GM19025 (cell line): ENCODE data around the gene NCBP3.

Experiments used
- ATAC-seq: cut with Tn5 transposase; IDR thresholded peaks from one replicate; pipeline ENCODE4 v1.9.1; 2021; ENCODE audit warnings: mild to moderate bottlenecking, low read depth, moderate library complexity; ENCODE audit not compliant: unreplicated experiment

The NCBP3 gene, protein sequence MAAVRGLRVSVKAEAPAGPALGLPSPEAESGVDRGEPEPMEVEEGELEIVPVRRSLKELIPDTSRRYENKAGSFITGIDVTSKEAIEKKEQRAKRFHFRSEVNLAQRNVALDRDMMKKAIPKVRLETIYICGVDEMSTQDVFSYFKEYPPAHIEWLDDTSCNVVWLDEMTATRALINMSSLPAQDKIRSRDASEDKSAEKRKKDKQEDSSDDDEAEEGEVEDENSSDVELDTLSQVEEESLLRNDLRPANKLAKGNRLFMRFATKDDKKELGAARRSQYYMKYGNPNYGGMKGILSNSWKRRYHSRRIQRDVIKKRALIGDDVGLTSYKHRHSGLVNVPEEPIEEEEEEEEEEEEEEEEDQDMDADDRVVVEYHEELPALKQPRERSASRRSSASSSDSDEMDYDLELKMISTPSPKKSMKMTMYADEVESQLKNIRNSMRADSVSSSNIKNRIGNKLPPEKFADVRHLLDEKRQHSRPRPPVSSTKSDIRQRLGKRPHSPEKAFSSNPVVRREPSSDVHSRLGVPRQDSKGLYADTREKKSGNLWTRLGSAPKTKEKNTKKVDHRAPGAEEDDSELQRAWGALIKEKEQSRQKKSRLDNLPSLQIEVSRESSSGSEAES

DNA sequence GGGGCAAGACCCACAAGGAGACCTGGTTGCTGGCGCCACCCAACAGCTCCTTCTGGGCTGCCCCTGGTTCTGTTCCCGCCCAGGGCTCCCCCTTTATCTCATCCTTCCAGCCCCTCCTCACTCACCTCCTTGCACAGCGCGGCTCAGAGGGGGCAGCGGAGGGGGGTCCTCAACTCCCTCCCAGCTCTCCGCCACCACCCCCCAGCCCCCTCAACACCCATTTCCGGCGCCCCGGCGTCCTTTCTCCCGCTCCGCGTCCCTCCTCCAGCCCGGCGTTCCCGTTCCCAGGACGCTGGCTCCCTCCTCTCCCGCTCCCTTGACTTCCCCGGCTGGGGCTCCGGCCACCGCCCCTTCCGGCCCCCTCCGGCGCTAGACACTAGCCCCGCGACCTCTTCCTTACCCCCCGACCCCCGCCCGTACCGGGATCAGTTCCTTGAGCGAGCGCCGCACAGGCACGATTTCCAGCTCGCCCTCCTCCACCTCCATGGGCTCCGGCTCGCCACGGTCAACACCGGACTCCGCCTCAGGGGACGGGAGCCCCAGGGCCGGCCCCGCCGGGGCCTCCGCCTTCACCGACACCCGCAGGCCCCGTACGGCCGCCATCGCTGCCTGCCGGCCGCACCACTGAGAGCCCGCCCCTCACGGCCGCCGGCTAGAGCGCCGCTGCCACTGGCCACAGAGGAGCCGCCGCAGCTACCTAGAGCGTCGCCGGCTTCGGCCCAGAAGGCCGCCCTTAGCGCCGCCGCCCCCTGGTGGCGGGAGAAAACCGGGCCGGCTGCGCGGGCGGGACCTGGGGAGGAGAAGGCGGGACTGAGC is at the start of gene NCBP3:
Gene NCBP3, minus strand, starts transcription at position 626 of the 816 bp plus-strand sequence. Its CDS starts 23 bp downstream, at position 603.
- peak; percentile 96 for ATAC-seq

DNA sequence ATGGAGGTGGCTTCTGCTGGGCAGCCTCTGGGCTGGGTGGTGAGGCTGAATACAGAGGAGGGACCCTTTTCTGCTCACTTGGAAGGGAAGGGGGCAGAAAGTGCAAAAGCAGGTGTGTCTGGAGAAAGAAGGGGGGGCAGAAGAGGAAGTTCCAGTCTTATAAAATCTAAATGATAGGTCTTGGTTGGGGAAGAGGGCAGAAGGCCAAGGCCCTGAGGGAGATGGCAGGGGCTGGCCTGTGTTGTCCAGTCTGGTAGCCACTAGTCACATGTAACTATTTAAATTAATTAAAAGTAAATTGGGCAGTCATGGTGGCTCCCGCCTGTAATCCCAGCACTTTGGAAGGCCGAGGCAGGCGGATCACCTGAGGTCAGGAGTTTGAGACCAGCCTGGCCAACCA is 49.3 kb upstream of the NCBP3 start:
- no peak for ATAC-seq

DNA sequence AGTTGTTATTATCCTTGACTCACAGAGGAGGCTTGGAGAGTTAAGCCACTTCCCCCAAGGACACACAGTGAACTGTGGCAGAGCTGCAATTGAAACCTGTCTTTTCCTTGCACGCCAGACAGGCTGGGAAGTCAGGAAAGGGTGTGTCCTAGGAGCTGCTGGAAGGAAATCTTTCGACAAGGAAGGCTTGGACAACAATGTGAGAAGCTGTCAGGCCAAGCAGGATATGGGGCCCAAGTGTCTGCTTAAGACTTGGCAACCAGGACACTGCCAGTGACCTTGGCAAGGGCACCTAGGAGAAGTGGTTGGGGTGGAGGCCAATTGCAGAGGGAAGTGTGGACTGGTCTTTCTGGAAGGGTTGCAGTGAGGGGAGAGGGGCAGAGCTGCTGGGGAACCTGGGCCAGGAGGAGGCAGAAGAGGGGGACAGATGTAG is 48.9 kb upstream of the NCBP3 start:
- no peak for ATAC-seq

DNA sequence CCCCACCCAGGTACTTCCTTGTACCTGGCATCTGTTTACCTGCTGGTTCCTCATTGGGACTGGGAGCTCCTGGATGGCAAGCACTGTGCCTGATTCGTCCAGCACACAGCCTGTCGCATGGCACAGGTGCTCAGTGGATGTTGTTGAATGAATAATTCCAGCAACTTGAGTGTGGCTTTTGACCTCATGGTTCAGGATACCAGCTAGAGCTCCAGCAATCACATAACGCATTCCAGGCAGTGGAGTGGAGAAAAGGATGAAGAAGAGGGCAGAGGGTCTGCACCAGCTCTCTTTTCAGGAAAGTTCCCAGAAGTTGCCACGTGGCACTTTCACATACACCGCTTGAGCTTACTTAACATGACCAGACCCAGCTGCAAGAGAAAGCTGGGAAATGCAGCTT is 48.1 kb upstream of the NCBP3 start:
- no peak for ATAC-seq

DNA sequence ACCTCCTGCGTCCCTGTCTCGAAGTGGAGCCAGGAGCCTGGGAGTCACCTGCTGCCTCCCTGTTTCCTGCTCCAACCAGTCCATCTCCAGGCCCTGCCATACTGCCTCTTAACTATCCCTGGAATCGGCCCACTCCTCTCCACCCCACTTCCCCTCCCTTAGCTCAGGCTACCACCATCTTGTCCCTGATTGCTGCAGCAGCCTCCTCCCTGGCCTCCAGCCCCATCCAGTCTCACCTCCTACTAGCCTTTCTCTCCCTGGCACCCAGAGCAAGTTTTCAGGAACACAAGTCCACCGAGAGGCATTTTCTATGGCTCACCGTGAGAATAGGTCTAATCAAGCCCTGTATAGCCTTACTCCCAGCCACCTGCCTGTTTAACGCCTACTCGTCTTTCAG is 47.7 kb upstream of the NCBP3 start:
- no peak for ATAC-seq

DNA sequence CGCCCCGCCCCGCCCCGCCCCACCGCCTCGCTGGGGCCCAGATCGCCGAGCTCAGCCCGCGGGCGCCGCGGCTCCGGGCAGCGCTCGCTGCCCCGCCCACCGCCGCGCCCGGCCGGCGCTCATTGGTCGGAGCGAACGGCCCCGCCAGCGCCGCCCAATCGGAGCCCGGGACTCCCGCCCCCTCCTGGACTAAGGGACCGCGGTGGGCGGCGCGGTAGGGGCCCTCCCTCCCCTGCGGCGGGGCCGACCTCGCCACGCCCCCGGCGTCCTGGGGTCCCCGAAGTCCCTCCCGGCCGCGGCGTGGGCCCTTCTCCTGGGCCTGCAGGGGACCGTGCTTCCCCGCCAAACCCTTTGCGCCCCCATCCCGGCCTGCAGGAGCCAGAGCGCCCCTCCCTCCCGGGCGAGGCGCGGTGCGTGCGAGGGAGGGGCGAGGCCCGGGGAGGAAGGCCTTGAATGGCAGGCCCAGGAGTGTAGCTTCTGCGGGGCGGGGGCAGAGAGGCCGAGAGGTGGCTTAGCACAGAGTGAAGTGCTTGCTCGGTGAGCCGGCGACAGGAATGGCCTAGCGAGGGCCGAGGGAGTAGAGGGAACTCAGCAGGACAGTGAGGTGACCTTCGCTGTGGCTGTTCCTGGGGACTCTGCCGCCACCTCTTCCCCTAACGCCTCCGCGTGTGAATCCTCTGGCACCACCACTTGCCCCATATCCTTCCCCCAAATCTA is 47.1 kb upstream of the NCBP3 start, which contains the start of gene CAMKK1:
Gene CAMKK1, minus strand, starts transcription at position 51 of the 717 bp plus-strand sequence. CDS start 7,366 bp downstream, outside the sequence.
- ATAC-seq = peak; percentile 93

DNA sequence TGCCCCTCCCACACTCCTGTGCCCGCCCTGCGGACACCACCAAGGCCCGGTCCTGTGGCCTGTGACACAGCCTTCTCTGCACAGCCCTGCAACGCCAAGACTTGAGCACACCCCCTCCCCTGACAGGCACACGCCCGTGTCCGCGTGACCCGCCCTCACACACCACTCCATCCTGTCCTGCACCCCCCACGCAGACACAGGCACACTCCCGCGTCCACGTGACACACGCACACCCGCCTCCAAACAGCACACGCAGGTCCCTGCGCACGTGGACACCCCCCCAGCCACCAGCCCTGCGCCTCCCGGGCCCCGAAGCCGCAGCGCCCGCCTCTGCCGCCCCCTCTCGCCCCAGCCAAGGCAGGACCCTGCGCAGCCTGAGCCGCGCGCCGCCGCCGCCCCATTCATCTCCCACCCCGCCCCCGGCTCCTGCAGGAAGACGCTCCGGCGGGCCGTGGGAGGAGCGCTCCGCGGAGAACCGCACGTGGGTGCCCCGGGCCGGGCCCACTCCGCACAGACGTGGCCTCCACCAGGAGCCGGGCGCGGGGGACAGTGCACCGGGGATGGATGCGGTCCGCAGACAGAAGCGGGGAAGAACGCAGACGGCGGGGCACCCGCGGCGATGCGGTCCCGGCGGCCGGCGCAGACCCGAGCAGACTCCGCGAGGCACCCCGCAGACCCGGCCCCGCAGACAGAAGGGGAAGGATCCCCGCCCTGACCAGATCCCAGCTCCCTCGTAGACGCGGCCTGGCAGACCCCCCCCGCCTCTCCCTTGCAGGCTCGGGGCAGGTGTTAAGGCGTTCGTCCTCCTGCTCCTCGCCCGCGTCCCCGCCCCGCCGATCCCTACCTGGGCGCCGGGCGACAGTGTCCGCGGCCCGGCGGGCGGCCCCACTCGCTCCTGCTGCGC is 46.3 kb upstream of the NCBP3 start:
- no peak for ATAC-seq

DNA sequence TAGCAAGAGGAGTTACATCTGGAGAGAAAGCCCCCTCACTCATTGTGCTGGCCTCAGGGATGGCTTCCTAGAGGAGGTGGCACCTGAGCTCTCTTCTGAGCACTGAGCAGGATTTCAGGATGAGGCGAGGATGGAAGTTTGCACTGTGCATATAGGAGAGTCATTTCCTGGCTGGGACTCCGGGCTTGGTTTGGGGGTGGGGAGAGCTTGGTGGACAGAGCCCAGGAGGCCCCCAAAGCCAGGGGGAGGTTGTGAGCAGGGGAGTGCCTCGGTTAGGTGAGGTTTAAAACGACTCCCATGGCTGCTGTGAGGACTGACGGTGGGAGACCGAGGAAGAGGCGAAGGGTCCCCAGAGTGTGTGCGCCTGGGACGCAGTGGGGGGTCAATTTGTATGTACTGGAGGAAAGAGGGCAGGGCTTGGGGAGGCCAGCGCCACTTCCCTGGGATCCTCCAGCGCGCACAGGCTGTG is 45.6 kb upstream of the NCBP3 start:
- no peak for ATAC-seq

DNA sequence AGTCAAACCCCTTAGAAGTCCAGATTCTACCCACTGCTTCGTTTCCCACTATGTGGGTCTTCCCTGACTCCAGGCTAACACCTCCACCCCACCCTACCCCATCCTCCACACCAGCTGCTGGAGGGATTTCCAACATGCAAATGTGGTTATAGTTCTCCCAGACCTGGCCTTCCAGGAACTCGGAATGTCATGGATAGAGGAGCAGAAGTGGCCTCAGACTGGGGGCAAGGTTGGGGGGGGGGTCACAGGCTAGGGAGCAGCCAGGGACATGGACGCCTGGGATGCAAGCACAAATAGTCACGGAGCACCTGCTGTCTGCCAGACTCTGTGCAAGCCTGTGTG is 44.8 kb upstream of the NCBP3 start:
- no peak for ATAC-seq

DNA sequence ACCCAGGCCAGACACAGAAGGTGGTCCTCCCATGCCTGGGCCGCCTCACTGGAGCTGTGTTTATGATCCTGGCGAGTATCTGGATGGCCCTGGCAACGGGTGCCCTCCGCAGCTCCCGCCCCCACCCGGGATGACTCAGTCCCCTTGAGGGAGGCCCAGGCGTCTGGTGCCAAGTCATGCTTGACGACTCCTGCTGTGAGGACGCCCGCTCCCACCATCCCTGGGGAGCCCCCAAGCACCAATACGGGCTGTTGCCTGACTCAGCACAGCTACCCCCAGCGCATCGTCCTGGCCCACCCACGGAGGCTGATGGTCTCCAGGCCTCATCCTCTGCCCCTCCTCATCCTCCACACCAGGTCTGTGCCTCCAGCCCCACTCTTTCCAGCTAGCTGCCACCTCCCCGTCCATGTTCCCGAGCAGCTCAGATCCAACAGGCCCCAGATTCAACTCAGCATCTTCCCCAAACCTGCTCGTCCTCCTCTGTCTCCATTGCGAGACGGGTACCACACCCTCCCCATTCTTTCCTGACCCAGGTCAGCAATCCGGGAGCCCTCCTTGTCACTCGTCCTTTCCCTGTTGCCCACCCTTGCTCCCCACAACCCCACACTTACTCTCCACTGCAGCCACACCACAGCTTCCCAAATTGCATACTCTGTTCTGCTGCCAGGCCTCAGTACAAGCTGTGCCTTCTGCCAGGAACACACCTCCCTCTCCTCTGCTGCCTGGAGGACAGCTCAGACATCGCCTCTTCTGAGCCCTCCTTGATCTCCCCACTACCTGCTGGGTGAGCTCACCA is 44.2 kb upstream of the NCBP3 start:
- no peak for ATAC-seq

DNA sequence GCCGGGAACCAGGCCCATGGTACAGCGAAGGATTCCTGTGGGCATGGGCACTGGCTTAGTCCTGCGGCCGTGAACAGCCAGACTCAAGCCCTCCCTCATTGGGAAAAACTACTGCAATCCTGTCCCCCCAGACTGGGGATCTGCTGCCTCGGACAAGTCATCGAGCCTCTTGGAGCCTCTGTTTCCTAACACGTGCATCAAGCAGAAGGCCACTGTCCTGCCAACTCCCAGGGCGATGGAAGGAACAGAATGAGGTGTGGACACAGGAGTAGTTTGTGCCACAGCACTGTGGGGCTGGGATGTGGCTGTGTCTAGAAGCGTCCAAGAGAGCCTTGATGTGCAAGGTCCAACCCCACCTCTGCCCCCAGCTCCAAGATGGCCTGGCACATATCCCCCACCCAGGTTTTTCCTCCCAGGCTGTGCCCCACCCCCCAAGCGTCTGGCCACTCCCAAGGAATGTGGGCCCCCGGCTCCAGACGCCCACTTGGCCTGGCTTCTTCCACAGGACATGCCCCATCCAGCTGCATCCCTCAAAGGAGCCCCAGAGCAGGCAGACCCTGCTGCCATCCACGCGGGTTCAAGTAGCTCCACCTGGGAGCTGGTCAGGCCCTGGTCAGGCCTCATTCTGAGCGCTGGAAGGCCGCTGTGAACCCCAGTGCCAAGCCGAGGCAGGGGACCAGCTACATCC is 43.4 kb upstream of the NCBP3 start:
- ATAC-seq = no peak

DNA sequence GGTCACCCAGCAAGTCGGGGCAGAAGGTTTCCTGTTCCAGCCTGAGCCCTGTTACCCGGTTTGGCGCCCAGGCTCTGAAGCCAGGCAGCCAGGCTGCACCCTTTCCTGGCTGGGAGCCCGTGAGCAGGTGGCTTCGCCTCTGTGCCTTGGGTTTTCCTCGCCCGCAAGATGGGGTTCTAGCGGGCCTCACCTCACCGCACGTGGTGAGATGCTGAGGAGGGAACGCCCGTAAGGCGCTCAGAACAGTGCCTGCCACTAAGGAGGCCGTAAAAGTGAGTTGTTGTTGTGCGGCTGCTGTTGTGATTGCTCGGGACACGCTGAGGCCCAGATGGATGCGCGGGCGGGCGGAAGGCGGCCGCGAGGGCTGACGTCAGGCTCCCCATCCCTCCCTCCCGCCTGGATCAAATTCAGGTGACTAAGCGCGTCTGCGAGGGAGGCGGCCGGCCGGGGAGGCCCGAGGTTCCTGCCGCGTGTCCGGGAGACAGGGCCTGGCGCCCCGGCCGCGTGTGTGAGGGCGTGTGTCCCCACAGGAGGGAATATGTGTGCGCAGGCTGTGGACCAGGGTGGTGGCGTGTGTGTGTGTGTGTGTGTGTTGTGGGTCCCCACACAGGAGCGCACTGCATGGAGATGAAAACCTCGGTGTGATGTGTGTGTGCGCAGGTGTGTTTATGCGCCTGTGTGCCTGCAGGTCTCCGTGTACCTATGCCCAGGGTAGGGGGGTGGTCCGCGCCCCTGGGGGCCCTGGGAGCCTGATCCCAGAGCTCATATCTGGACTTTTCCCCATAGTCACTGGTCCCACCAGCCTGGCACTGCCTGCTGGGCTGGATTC is 42.5 kb upstream of the NCBP3 start:
- ATAC-seq = no peak

DNA sequence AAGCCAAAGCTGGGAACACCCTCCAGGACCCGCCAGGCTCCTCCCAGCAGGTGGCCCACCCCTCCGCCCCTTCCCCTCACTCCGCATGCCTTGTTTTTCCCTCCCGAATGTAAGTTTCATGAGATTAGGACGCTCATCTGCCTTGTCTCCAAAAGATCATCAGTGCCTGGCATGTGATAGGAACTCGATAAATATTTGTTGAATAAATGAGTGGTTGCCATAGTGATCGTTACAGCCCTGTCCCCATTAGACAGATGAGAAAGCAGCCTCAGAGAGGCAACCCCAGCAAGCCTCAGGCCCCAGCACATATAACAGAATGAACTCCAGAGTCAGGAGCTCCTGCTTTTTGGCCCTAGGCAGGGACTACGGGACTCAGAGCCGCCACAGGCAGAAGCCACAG is 41.8 kb upstream of the NCBP3 start:
- ATAC-seq = no peak

DNA sequence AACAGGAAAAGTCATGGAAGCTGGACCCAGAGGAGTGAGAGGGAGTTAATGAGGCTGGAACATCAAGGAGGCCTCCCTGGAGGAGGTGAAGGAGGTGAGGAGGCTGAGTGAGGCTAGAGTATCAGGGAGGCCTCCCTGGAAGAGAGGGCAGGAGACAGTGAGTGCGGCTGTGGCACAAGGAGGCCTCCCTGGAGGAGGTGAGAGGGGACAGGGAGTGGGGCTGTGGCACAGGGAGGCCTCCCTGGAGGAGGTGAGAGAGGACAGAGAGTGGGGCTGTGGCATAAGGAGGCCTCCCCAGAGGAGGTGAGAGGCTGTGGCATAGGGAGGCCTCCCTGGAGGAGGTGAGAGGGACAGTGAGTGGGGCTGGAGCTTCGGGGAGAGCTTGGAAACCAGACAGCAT is 41.3 kb upstream of the NCBP3 start:
- ATAC-seq = no peak

DNA sequence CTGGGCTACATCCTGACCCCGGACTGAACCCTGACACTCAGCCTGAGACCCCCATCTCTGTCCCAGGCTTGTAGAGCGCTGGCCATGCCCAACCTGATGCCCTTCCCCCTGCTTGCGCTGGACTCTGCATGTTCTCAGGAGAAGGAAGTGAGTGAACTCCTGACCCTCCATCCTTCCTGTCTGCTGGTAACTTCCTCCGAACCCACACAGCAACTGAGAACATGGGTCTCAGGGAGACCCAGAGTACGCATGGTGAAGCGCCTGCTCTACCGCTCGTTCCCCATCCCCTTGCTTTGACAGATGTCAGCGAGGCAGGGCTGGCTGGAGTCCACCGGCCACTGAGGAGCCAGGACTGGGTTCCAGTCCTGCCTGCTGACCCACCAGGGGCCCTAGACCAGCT is 40.7 kb upstream of the NCBP3 start:
- no peak for ATAC-seq

DNA sequence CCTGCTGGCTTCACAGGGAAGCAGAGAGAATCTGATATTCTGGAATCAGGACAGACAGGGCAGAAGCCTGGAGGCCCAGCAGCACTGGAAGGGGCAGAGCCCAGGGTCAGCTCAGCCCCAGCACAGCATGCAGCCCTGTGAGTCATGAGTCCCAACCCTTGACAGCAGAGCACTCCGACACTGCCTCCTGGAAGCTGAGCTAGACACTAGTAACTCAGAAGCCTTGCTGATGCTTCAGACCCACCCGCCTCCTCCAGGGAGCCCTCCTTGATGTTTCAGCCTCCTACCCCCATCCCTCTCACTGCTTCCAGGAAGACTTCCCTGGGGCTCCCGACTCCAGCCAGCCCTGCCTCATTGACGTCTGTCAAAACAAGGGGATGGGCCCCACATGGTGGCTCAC is 39.9 kb upstream of the NCBP3 start:
- ATAC-seq = no peak

DNA sequence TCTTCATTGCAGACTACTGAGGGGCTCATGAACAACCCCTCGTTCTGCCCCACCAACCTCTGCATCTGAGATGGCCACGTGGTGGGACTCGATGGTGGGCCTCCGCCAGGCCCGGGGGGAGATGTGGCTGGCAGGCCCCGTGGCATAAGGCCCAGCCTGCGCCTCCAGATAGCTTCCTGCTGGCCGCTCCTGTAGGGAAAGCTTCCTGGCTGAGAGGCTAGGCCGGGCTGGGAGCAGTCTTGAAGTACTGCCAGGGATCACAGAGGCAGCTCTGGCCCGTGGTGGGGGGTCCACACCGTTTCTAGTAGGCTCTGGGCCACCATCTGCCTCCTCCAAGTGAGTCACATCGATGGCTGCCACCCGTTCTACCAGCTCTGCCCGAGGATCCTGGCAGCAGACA is 39.2 kb upstream of the NCBP3 start:
- no peak for ATAC-seq
